Measurements from ENCODE around the gene ACVR2B.
A peak's percentile ranks its signal among the peaks of the same experiment; 100 is the strongest.

ACVR2B gene

DNA sequence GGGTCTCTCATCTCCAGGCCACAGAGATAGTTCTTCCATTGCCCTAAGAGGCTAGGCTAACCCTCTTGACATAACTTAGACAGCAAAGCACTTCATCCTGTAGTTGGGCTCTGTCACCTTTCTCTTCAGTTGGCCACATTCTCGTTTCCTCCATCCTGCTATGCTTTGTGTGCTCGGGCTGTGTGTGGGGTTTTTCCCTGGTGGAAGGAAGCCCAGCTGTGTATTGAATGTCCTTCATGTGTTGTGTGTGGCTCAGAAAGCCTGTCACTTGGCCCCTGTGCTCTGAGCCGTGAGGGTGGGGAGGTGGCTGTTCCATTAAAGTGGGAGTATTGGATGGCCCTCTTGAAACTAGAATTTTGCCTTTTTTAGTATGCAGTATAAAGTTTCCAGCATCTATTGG is 33.6 kb downstream of the ACVR2B start:
- Histone ChIP-seq H2AFZ (ENCODE audit: low read depth, low read length) (no peak overlapping the region), H3K36me3 (replicated peaks; ENCODE audit: low read depth, low read length) (peaks cover 8% of the 10 kb centered on the region), H3K27me3 (ENCODE audit: low read depth, low read length) (no peaks in the 10 kb centered on the region), H3K4me3 (ENCODE audit: low read length) (no peak overlapping the region), H3K9me3 (ENCODE audit: insufficient read depth, low read length) (no peaks in the 10 kb centered on the region), H3K79me2 (ENCODE audit: low read length) (no peaks in the 10 kb centered on the region), H3K4me1 (ENCODE audit: low read length) (peaks cover 27% of the 10 kb centered on the region), H3K4me2 (ENCODE audit: low read length) (peak overlapping the region; percentile 37), H3K9ac (ENCODE audit: low read length) (no peak overlapping the region), H3K27ac (ENCODE audit: low read length) (peak overlapping the region; percentile 36), H4K20me1 (ENCODE audit: insufficient read depth, low read length) (0 out of 2 replicates have a peak, but pooled peaks cover 6% of the 10 kb centered on the region)
- no peak for TF ChIP-seq EZH2phosphoT487 (IDR thresholded peaks at IDR 0.05; ENCODE audit: low read depth)
- TF ChIP-seq, protein P1, sequence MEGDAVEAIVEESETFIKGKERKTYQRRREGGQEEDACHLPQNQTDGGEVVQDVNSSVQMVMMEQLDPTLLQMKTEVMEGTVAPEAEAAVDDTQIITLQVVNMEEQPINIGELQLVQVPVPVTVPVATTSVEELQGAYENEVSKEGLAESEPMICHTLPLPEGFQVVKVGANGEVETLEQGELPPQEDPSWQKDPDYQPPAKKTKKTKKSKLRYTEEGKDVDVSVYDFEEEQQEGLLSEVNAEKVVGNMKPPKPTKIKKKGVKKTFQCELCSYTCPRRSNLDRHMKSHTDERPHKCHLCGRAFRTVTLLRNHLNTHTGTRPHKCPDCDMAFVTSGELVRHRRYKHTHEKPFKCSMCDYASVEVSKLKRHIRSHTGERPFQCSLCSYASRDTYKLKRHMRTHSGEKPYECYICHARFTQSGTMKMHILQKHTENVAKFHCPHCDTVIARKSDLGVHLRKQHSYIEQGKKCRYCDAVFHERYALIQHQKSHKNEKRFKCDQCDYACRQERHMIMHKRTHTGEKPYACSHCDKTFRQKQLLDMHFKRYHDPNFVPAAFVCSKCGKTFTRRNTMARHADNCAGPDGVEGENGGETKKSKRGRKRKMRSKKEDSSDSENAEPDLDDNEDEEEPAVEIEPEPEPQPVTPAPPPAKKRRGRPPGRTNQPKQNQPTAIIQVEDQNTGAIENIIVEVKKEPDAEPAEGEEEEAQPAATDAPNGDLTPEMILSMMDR (IDR thresholded peaks at IDR 0.05; ENCODE audit: low read depth, low read length): no peak

GRCh38 chr3:38488949-38489348 is 35.3 kb downstream of the ACVR2B start:
- TF ChIP-seq EZH2phosphoT487 (IDR thresholded peaks at IDR 0.05; ENCODE audit: low read depth): no peak
- TF ChIP-seq, protein P1 (IDR thresholded peaks at IDR 0.05; ENCODE audit: low read depth, low read length): no peak
- H3K36me3 ChIP-seq (replicated peaks; ENCODE audit: low read depth, low read length): peaks cover 3% of the 10 kb centered on the region
- no peak overlapping the region for H3K27ac ChIP-seq (ENCODE audit: low read length)
- H3K27me3 ChIP-seq (ENCODE audit: low read depth, low read length): no peaks in the 10 kb centered on the region
- H3K79me2 ChIP-seq (ENCODE audit: low read length): no peaks in the 10 kb centered on the region
- H3K4me3 ChIP-seq (ENCODE audit: low read length): no peak overlapping the region
- H2AFZ ChIP-seq (ENCODE audit: low read depth, low read length): no peak overlapping the region
- H3K4me2 ChIP-seq (ENCODE audit: low read length): no peak overlapping the region
- H3K9me3 ChIP-seq (ENCODE audit: insufficient read depth, low read length): no peaks in the 10 kb centered on the region
- H3K4me1 ChIP-seq (ENCODE audit: low read length): peaks cover 35% of the 10 kb centered on the region
- no peak overlapping the region for H3K9ac ChIP-seq (ENCODE audit: low read length)
- 0 out of 2 replicates have a peak, but pooled peaks cover 6% of the 10 kb centered on the region for H4K20me1 ChIP-seq (ENCODE audit: insufficient read depth, low read length)

GRCh38 chr3:38489766-38490165 is 36.1 kb downstream of the ACVR2B start:
- TF ChIP-seq, protein P1 (IDR thresholded peaks at IDR 0.05; ENCODE audit: low read depth, low read length): no peak
- TF ChIP-seq EZH2phosphoT487 (IDR thresholded peaks at IDR 0.05; ENCODE audit: low read depth): no peak
- Histone ChIP-seq H4K20me1 (ENCODE audit: insufficient read depth, low read length) (0 out of 2 replicates have a peak, but pooled peaks cover 6% of the 10 kb centered on the region), H3K79me2 (ENCODE audit: low read length) (no peaks in the 10 kb centered on the region), H3K9ac (ENCODE audit: low read length) (no peak overlapping the region), H3K27me3 (ENCODE audit: low read depth, low read length) (no peaks in the 10 kb centered on the region), H3K36me3 (replicated peaks; ENCODE audit: low read depth, low read length) (peaks cover 3% of the 10 kb centered on the region), H3K27ac (ENCODE audit: low read length) (no peak overlapping the region), H3K9me3 (ENCODE audit: insufficient read depth, low read length) (no peaks in the 10 kb centered on the region), H3K4me1 (ENCODE audit: low read length) (peaks cover 35% of the 10 kb centered on the region), H3K4me2 (ENCODE audit: low read length) (no peak overlapping the region), H3K4me3 (ENCODE audit: low read length) (no peak overlapping the region), H2AFZ (ENCODE audit: low read depth, low read length) (no peak overlapping the region)

GRCh38 chr3:38490281-38491030 is 36.8 kb downstream of the ACVR2B start:
- TF ChIP-seq, protein P1 (IDR thresholded peaks at IDR 0.05; ENCODE audit: low read depth, low read length): no peak
- TF ChIP-seq EZH2phosphoT487 (IDR thresholded peaks at IDR 0.05; ENCODE audit: low read depth): no peak
- Histone ChIP-seq H3K4me3 (ENCODE audit: low read length) (no peak overlapping the region), H3K4me1 (ENCODE audit: low read length) (peaks cover 35% of the 10 kb centered on the region), H3K79me2 (ENCODE audit: low read length) (no peaks in the 10 kb centered on the region), H3K9ac (ENCODE audit: low read length) (no peak overlapping the region), H3K36me3 (replicated peaks; ENCODE audit: low read depth, low read length) (peaks cover 3% of the 10 kb centered on the region), H3K9me3 (ENCODE audit: insufficient read depth, low read length) (no peaks in the 10 kb centered on the region), H3K27me3 (ENCODE audit: low read depth, low read length) (no peaks in the 10 kb centered on the region), H3K4me2 (ENCODE audit: low read length) (no peak overlapping the region), H2AFZ (ENCODE audit: low read depth, low read length) (no peak overlapping the region), H4K20me1 (ENCODE audit: insufficient read depth, low read length) (0 out of 2 replicates have a peak, but pooled peaks cover 6% of the 10 kb centered on the region), H3K27ac (ENCODE audit: low read length) (no peak overlapping the region)
